GM12878 (cell line): ENCODE data around the gene SYF2. TPM values are rescaled to one million over a fixed set of nuclear protein-coding genes. Genes with fewer than 3 reads are reported as not detected.

Experiments used
- ATAC-seq: fragments of 200-7000 bp; cut with Tn5 transposase; 3 replicates; pipeline ENCODE4 v1.9.1; 2020; ENCODE audit warnings: mild to moderate bottlenecking, moderate library complexity
- BruUV-seq: library from RNA; stranded (reverse); fragments of 400-500 nt; replicated peaks from 2 replicates; lab custom pipeline; 2021; lab: Mats Ljungman, UMichigan
- CTCF ChIA-PET: fragments of 300-600 bp; sonication (Branson Sonifier 250); formaldehyde crosslinking; extraction: SDS; loops from one replicate; lab custom pipeline; 2021; ENCODE audit warnings: inconsistent platforms; lab: Yijun Ruan, JAX
- POLR2A ChIA-PET: fragments of 350-600 bp; formaldehyde crosslinking; extraction: SDS; loops from one replicate; lab custom pipeline; 2021; ENCODE audit warnings: inconsistent platforms; lab: Charles Lee
- RAD21 ChIA-PET: fragments of 300-600 bp; sonication (Branson Sonifier 250); formaldehyde crosslinking; loops from one replicate; lab custom pipeline; 2023; ENCODE audit warnings: antibody characterized with exemption; ENCODE audit not compliant: unreplicated experiment; lab: Charles Lee
- SMC1A ChIA-PET: fragments of 300-600 bp; sonication (Branson Sonifier 250); formaldehyde crosslinking; loops from one replicate; lab custom pipeline; 2023; ENCODE audit not compliant: unreplicated experiment, uncharacterized antibody; lab: Charles Lee
- DNase-seq: peaks from one replicate; pipeline ENCODE4 v3.0.0-alpha.2; 2011; ENCODE audit warnings: low read depth, low spot score
- FAIRE-seq: peaks from 3 replicates; lab custom pipeline; 2011; peaks lifted over from hg19 to GRCh38; lab: Jason Lieb, UNC
- H2AFZ ChIP-seq: 2 replicates; pipeline ENCODE4 v1.6.0; 2011; ENCODE audit warnings: low read depth, low read length, control low read depth; ENCODE audit not compliant: control insufficient read depth
- H3K27ac ChIP-seq: 2 replicates; pipeline ENCODE4 v1.5.1; 2011; ENCODE audit warnings: control low read depth; ENCODE audit not compliant: control insufficient read depth, insufficient read depth
- H3K27me3 ChIP-seq, 2 experiments: replicated peaks in 1 of 2; 2 replicates each; pipeline versions ENCODE4 v1.6.0 to v1.6.1; 2011; ENCODE audit warnings: low read length in 1 of 2; ENCODE audit not compliant: control insufficient read depth in 2 of 2, insufficient read depth in 2 of 2
- H3K36me3 ChIP-seq, 2 experiments: 2 replicates each; pipeline ENCODE4 v1.5.1; 2011; ENCODE audit warnings: low read length in 1 of 2; ENCODE audit not compliant: control insufficient read depth in 2 of 2, insufficient read depth in 2 of 2
- H3K4me1 ChIP-seq: 2 replicates; pipeline ENCODE4 v1.6.1; 2011; ENCODE audit warnings: mild to moderate bottlenecking, low read length, moderate library complexity, mixed read lengths; ENCODE audit not compliant: control insufficient read depth, insufficient read depth
- H3K4me2 ChIP-seq: 2 replicates; pipeline ENCODE4 v1.6.0; 2011; ENCODE audit warnings: control low read depth; ENCODE audit not compliant: control insufficient read depth, insufficient read depth
- H3K4me3 ChIP-seq: fragments of 200-600 bp; sonication (generic); 2 replicates; pipeline ENCODE4 v1.5.1; 2016
- H3K79me2 ChIP-seq: 2 replicates; pipeline ENCODE4 v1.6.0; 2011; ENCODE audit warnings: low read length; ENCODE audit not compliant: control insufficient read depth, insufficient read depth
- H3K9ac ChIP-seq: 2 replicates; pipeline ENCODE4 v1.8.0; 2011; ENCODE audit warnings: low read length, control low read depth, mixed read lengths; ENCODE audit not compliant: control insufficient read depth, insufficient read depth
- H3K9me3 ChIP-seq: replicated peaks from 3 replicates; pipeline ENCODE4 v1.5.1; 2011; ENCODE audit warnings: mild to moderate bottlenecking, low read length; ENCODE audit not compliant: control insufficient read depth, insufficient read depth
- H4K20me1 ChIP-seq: 2 replicates; pipeline ENCODE4 v1.6.0; 2011; ENCODE audit not compliant: control insufficient read depth, insufficient read depth
- BACH1 ChIP-seq: fragments of 450-650 bp; IDR thresholded peaks from 2 replicates; pipeline ENCODE4 v1.6.1; 2017; ENCODE audit warnings: mild to moderate bottlenecking, borderline replicate concordance
- CBX3 ChIP-seq: fragments of 200-600 bp; sonication (generic); IDR thresholded peaks from 2 replicates; pipeline ENCODE4 v1.6.1; 2016; ENCODE audit warnings: low read depth, borderline replicate concordance
- CHD2 ChIP-seq: IDR thresholded peaks from 2 replicates; pipeline ENCODE4 v1.6.1; 2011; ENCODE audit warnings: low read depth, low read length, improper control_type of control experiment, borderline replicate concordance
- E4F1 ChIP-seq: fragments of 450-650 bp; IDR thresholded peaks from 2 replicates; pipeline ENCODE4 v1.6.1; 2018; ENCODE audit warnings: borderline replicate concordance, mild to moderate bottlenecking; ENCODE audit not compliant: partially characterized antibody
- HCFC1 ChIP-seq: fragments of 150-350 bp; IDR thresholded peaks from 2 replicates; pipeline ENCODE4 v1.6.1; 2014; ENCODE audit warnings: low read length
- MEF2A ChIP-seq: IDR thresholded peaks from 2 replicates; pipeline ENCODE4 v1.6.1; 2011; ENCODE audit warnings: low read depth, mild to moderate bottlenecking, low read length, moderate library complexity; ENCODE audit not compliant: insufficient read depth
- NBN ChIP-seq: fragments of 450-650 bp; IDR thresholded peaks from 2 replicates; pipeline ENCODE4 v1.6.1; 2016
- NRF1 ChIP-seq: conservative IDR thresholded peaks from 2 replicates; pipeline ENCODE4 v1.6.1; 2011; ENCODE audit warnings: mild to moderate bottlenecking, low read depth, low read length, improper control_type of control experiment
- PRDM15 ChIP-seq: fragments of 450-650 bp; formaldehyde crosslinking; IDR thresholded peaks from 2 replicates; pipeline ENCODE4 v1.4.0; 2020; ENCODE audit warnings: mild to moderate bottlenecking, moderate library complexity
- RB1 ChIP-seq: fragments of 450-650 bp; formaldehyde crosslinking; IDR thresholded peaks from 2 replicates; pipeline ENCODE4 v1.6.1; 2017; ENCODE audit warnings: mild to moderate bottlenecking, borderline replicate concordance
- SMAD1 ChIP-seq: fragments of 450-650 bp; IDR thresholded peaks from 2 replicates; pipeline ENCODE4 v1.6.1; 2018; ENCODE audit warnings: mild to moderate bottlenecking, low read depth; ENCODE audit not compliant: partially characterized antibody
- SREBF2 ChIP-seq: IDR thresholded peaks from 2 replicates; pipeline ENCODE4 v1.6.1; 2012; ENCODE audit warnings: mild to moderate bottlenecking, low read length
- USF2 ChIP-seq: IDR thresholded peaks from 2 replicates; pipeline ENCODE4 v1.6.1; 2011; ENCODE audit warnings: low read depth, low read length, improper control_type of control experiment, borderline replicate concordance
- ZNF592 ChIP-seq: fragments of 450-650 bp; IDR thresholded peaks from 2 replicates; pipeline ENCODE4 v1.6.1; 2017; ENCODE audit warnings: mild to moderate bottlenecking, moderate library complexity
- WGBS: methylation state at CpG from one replicate; pipeline ENCODE4 v1.1.6; 2016; ENCODE audit warnings: low lambda C conversion rate; ENCODE audit not compliant: insufficient replicate concordance, insufficient coverage; ENCODE audit errors: missing lambda C conversion rate; 5-methylcytosine and 5-hydroxymethylcytosine counted together
- in situ Hi-C: fragments of 300-500 bp; cut with MboI; formaldehyde crosslinking; loops from 9 replicates; pipeline ENCODE4 v1.14.3; 2018; ENCODE audit warnings: mixed read lengths
- intact Hi-C: fragments of 100-400 bp; cut with micrococcal nuclease; formaldehyde crosslinking; loops from one replicate; pipeline ENCODE4 v1.14.2; 2022; ENCODE audit not compliant: unreplicated experiment
- polyA plus RNA-seq, 11 experiments: library from polyadenylated mRNA; depleted of rRNA in 4 of 11; unstranded in 6 of 11; stranded (reverse) in 5 of 11; fragments of >200 nt; fragmentation: Nextera tagmentation in 4 of 11; fragmentation: Illumina TruSeq in 1 of 11; extraction: Ambion mirVana in 4 of 11; extraction: Trizol in 1 of 11; gene quantifications; 1 replicate in 1 of 11; 2 replicates in 10 of 11; pipeline versions ENCODE4 v1.2.1 to v1.2.3, GENCODE V29; 2011 to 2016; ENCODE audit warnings: inconsistent platforms in 2 of 11, missing spikeins in 2 of 11, low read depth in 1 of 11
- total RNA-seq, 4 experiments: library from RNA; depleted of rRNA in 3 of 4; stranded (reverse); fragments of >200 nt in 3 of 4; fragmentation: Illumina TruSeq in 1 of 4; extraction: Trizol in 1 of 4; gene quantifications; 2 replicates each; pipeline versions ENCODE4 v1.2.1 to v1.2.3, GENCODE V29; 2013 to 2021

The SYF2 gene
- total and polyA plus RNA-seq, 10 of the 15 experiments (the other 5 are each of a cell fraction or from before 2014, with no cell fraction given) = 20.3 to 70.5 (median 35.3) TPM

GRCh38 chr1:25210728-25211127 lies 21.6 kb downstream of the SYF2 start:
- 38% methylated on average over 3 of the region's 3 CpGs for WGBS
- intact Hi-C loops (no loop called here), in situ Hi-C loops (no loop called here)
- H3K79me2 ChIP-seq = no peaks in the 10 kb centered on the region
- ChIA-PET POLR2A (no interaction called here), SMC1A (no interaction called here), RAD21 (no interaction called here), CTCF (interaction anchor here (1.1 kb wide), 1 partner anchor 388 kb away, joined by 3 read pairs; no protein-coding TSS in a partner anchor)
- no peak for ATAC-seq
- no peak overlapping the region for H3K4me3 ChIP-seq
- H2AFZ ChIP-seq = no peak overlapping the region
- DNase-seq = no peak
- no TSS peak for BruUV-seq
- no peak overlapping the region for H3K27ac ChIP-seq
- H3K27me3 ChIP-seq = 0 out of 4 replicates have a peak, but pooled peaks cover 0 to 1% of the 10 kb centered on the region in 2 experiments
- no peaks in the 10 kb centered on the region for H3K36me3 ChIP-seq
- FAIRE-seq = no peak
- no peak overlapping the region for H3K9ac ChIP-seq
- no peaks in the 10 kb centered on the region for H3K4me1 ChIP-seq
- no peak overlapping the region for H3K4me2 ChIP-seq
- H3K9me3 ChIP-seq = no peaks in the 10 kb centered on the region
- no peaks in the 10 kb centered on the region for H4K20me1 ChIP-seq
- TF ChIP-seq SMAD1 (no peak), SREBF2 (no peak), USF2 (no peak), HCFC1 (no peak), CHD2 (no peak), RB1 (no peak), MEF2A (no peak), PRDM15 (CRISPR knock-in tag) (no peak), BACH1 (no peak), NBN (no peak), CBX3 (no peak), ZNF592 (no peak), NRF1 (no peak), E4F1 (no peak)
